Measurements from ENCODE around the gene ACCSL. TPM values are rescaled to one million over a fixed set of nuclear protein-coding genes. Genes with fewer than 3 reads are reported as not detected.
A peak's percentile ranks its signal among the peaks of the same experiment; 100 is the strongest.

Gene ACCSL
- total RNA-seq, 2 donors from 2014 or later: not detected

DNA sequence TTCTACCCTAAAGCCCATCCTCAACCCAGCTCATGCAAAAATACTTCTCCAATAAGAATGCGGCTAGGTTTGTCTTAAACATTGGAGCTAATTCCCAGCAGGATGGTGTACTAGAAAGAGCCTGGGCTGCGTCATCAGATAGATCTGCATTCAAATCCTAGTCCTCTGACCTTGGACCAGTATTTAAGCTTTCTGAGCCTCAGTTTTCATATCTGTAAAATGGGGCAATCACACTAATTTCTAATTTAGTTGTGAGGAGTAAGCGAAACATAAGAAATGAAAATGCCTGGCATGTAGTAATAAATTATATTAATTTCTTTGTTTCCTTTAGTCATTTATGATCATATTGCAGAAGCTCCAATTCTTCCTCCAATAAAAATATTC lies 32.2 kb upstream of the ACCSL start:
- no peak for TF ChIP-seq CTCF (IDR thresholded peaks at IDR 0.05)
- no peak for ATAC-seq (ENCODE audit: insufficient number of reproducible peaks, low FRiP score, low read depth)
- H3K9me3 ChIP-seq: no peaks in the 10 kb centered on the region
- H3K4me3 ChIP-seq: no peak overlapping the region
- DNase-seq (ENCODE audit: low spot score): no peak
- H3K36me3 ChIP-seq: no peaks in the 10 kb centered on the region
- H3K27ac ChIP-seq: peak overlapping the region; percentile 77 to 96
- H3K4me1 ChIP-seq (ENCODE audit: control insufficient read depth in 1 of 2, low read depth in 2 of 2): peaks cover 45 to 66% of the 10 kb centered on the region in 2 donors
- H3K27me3 ChIP-seq (replicated peaks; ENCODE audit: insufficient read depth): no peaks in the 10 kb centered on the region

DNA sequence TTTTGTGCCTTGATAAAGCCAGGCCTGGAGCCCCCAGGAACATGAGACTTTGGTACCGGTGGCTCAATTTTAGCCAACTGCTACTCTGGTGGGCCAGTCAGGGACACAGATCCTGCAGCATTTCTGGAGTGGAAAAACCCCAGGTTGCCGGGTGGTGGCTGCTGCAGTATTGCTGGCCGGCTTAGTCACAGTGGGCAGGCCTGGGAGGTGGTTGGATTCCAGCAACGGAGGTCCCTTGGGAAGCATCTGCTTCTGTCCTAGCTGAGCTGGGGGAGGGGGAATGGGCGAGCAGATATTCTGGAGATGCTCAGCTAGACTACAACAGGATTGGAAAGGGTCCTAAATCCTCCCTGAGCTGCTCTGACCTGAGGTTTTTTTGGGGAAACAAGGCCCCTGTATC lies 31.6 kb upstream of the ACCSL start:
- no peak for TF ChIP-seq CTCF (IDR thresholded peaks at IDR 0.05)
- H3K4me1 ChIP-seq (ENCODE audit: control insufficient read depth in 1 of 2, low read depth in 2 of 2): peaks cover 41 to 61% of the 10 kb centered on the region in 2 donors
- ATAC-seq (ENCODE audit: insufficient number of reproducible peaks, low FRiP score, low read depth): peak; percentile 45
- no peaks in the 10 kb centered on the region for H3K27me3 ChIP-seq (replicated peaks; ENCODE audit: insufficient read depth)
- H3K27ac ChIP-seq: peak overlapping the region; percentile 77 to 96
- peak overlapping the region; percentile 26 for H3K4me3 ChIP-seq
- DNase-seq (ENCODE audit: low spot score): peak; percentile 71
- no peaks in the 10 kb centered on the region for H3K36me3 ChIP-seq
- no peaks in the 10 kb centered on the region for H3K9me3 ChIP-seq

DNA sequence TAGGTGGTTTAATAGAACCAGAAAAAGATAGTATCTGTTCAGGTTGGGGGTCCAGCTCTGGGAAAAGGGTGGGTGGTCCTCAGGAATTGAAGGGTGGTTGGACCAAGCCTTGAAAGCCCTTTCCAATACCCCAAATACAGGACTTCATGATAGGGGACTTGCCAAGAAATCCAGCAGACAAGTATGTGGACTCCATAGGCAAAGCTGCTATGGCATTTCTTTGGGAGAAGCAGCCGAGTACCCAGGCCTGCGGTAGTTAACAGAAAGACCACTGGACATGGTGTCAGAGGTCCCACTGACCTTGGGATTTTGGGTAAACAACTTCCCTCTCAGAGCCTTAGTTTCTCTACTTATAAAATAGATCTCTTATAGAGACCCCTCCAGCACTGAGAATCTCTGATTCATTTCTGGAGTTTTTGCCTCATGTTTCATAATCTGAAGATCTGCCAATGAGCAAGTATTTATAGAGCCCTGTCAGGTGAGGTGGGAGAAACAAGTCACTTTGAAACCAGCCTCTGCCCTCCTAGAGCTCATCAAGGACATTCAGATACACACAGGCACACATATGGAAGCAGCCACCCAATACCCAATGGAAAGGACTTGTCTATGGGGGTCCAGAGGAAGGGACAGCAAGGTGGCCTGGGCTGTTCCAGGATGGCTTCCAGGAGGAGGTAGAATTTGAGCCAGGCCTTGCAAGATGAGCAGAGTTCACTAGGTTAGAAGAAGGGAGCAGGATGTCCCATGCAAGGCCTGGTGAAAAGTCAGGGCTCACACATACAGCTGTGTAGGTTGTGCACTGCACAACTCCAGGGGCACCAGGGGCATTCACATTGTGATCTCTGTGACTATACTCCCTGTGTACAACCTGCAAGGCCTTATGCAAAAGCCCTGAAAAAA lies 31.0 kb upstream of the ACCSL start:
- no peak for ATAC-seq (ENCODE audit: insufficient number of reproducible peaks, low FRiP score, low read depth)
- peaks cover 35 to 54% of the 10 kb centered on the region in 2 donors for H3K4me1 ChIP-seq (ENCODE audit: control insufficient read depth in 1 of 2, low read depth in 2 of 2)
- H3K9me3 ChIP-seq: no peaks in the 10 kb centered on the region
- DNase-seq (ENCODE audit: low spot score): no peak
- H3K27me3 ChIP-seq (replicated peaks; ENCODE audit: insufficient read depth): no peaks in the 10 kb centered on the region
- no peaks in the 10 kb centered on the region for H3K36me3 ChIP-seq
- peak overlapping the region; percentile 26 for H3K4me3 ChIP-seq
- H3K27ac ChIP-seq: peak overlapping the region; percentile 77 to 96
- no peak for TF ChIP-seq CTCF (IDR thresholded peaks at IDR 0.05)

- DNase-seq (ENCODE audit: low spot score) (no peak), ATAC-seq (ENCODE audit: insufficient number of reproducible peaks, low FRiP score, low read depth) (peak; percentile 50)
- H3K27me3 ChIP-seq (replicated peaks; ENCODE audit: insufficient read depth): no peaks in the 10 kb centered on the region
- TF ChIP-seq CTCF (IDR thresholded peaks at IDR 0.05): no peak
- H3K4me1 ChIP-seq (ENCODE audit: control insufficient read depth in 1 of 2, low read depth in 2 of 2): peaks cover 33 to 50% of the 10 kb centered on the region in 2 donors
- no peaks in the 10 kb centered on the region for H3K36me3 ChIP-seq
- H3K4me3 ChIP-seq: no peak overlapping the region
- no peaks in the 10 kb centered on the region for H3K9me3 ChIP-seq
- H3K27ac ChIP-seq: peak overlapping the region; percentile 77 to 96
Observed at GRCh38 chr11:44017443-44018126, 30.2 kb upstream of the ACCSL start.

DNA sequence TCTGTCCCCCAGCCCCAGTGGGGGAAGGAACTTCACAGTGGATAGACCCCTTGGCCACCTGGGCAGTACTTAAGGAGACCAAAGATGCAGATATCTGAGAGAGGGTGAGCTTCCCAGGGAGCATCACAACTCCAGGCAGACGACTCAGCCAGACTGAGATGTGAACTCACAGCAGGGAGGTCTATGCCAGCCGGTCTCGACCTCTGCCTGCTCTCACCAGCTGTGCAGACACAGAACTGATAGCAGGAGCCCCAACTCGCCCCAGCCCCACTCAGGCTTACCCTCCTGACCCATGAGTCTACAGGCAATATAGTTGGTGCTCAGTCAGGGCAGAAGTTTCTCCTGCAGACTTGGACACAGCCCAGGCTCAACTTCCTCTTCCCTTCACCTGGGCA lies 29.7 kb upstream of the ACCSL start:
- Histone ChIP-seq H3K36me3 (no peaks in the 10 kb centered on the region), H3K9me3 (no peaks in the 10 kb centered on the region), H3K27ac (peak overlapping the region; percentile 77 to 96), H3K4me1 (ENCODE audit: control insufficient read depth in 1 of 2, low read depth in 2 of 2) (peaks cover 33 to 50% of the 10 kb centered on the region in 2 donors), H3K4me3 (no peak overlapping the region), H3K27me3 (replicated peaks; ENCODE audit: insufficient read depth) (no peaks in the 10 kb centered on the region)
- ATAC-seq (ENCODE audit: insufficient number of reproducible peaks, low FRiP score, low read depth) (no peak), DNase-seq (ENCODE audit: low spot score) (no peak)
- TF ChIP-seq CTCF (IDR thresholded peaks at IDR 0.05): no peak
